HG03558 (cell line): Measurements from ENCODE around the gene CKS2.

Experiments
- ATAC-seq: cut with Tn5 transposase; IDR thresholded peaks from one replicate; pipeline ENCODE4 v1.9.1; 2021; ENCODE audit warnings: moderate number of reproducible peaks; ENCODE audit not compliant: unreplicated experiment; ENCODE audit errors: extremely low read depth

Gene CKS2

DNA sequence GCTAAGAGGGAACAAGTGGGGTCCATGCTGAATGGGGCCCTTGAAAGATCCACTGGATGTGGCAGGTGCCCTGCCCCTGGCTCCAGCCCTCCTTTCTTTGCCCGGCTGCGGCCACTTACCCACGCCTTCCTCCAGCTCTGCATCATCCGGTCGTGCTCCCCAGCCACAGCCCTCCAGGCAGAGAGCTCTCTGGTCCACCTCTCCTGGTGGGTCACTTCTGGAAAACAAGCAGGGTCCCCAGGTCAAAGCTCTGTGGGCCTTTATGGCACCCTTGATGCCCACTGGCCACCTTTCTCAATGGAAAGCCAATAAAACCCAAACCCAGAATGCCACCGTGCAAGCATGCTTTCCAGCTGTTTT lies 52.3 kb downstream of the CKS2 start:
- no peak for ATAC-seq

DNA sequence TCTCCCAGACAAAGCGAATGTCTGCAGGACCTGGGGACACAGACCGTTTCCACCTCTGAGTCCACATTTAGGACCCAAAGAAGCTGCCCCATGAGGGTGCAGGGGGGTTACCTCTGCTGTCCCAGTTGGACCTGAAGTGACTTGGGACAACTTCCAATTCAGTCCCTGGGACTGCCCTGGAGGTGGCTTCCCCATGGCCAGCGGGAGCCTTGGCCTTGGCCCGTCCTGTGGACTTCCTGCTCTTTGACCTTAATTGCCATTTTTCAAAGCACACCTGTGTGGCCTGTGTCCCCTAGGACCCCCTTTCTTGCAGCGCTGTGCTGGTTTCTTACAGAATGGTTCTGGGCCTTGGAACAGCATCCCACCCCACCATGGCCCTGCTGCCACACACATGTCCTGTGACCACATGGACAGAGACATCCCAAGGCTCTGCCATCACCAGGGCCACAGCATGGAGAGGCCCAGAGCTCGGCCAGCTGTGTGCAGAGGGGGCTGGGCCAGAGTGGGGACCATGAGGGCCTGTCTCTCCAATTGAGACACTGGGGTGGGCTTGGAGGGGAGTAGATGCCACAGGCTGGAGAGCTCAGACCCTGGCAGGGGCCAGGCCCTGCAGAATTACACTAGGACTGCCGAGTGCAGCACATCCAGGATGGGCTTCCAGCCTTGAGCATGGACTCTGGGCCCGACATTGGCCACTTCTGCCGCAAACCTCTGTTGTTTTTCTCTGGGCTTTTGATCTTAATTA lies 53.1 kb downstream of the CKS2 start:
- no peak for ATAC-seq

DNA sequence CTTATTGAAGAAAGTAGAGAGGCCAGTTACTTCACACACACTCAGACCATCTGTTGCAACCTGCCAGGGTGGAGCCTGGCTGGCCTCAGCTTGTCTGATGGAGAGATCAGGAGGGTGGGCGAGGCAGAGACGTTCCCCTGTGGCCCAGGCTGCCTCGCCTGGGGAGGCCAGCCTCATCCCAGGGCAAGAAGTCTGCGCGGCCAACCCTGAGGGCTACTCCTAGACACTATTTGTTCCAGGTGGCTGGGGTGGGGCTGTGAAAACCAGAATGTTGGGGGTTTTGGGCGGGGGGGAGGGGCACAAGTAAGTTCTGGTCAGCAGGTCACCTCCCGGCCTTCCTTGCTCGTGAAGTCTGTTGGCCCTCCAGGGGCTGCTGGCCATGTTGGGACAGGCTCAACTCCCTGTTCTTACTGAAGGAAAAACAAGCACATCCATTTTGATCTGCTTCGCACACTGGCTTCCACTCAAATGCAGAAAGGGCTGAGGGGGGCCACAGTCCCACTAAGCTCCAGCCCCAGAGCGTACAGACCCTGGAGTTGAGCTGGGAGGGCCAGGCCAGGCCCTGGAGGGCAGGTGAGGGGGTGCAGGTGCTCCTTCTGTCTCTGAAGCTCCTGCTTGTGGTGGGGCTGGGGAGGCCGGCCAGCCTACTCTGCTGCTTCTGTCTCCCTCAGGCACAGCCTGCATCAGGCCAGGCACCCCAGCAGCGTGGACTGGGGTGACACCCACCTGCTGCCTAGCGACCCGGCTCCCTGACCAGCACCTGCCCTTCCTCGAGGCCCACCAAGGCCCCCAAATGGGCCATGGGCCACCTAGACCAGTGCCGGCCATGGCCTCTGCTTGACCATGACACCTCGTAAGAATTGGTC lies 53.9 kb downstream of the CKS2 start:
- no peak for ATAC-seq

DNA sequence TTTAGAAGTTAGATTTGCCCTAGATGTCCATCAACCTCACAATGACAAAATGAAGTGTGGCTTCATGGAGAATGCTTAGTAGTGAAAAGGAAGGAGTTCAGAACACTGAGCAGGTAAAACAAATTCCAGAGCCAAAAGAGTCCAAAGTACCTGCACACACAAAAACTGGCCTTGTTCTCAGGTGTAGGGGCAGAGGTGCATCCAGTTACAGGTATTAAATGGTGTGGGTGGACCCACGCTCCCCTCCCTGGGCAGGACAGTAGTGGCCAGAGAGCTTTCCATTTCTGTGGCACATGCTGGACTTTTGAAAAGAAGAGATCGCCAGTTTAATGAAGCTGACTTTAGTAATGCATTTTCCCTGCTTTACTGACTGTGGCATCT lies 54.5 kb downstream of the CKS2 start:
- no peak for ATAC-seq
